Spleen (tissue), 7 donors: ENCODE data around the gene MLLT10.

Experiments used
- CTCF ChIP-seq, 11 experiments: fragments of 200-600 bp in 7 of 11; fragments of 450-650 bp in 4 of 11; sonication (generic) in 4 of 11; IDR thresholded peaks in 8 of 11; conservative IDR thresholded peaks in 3 of 11; 1 replicate in 7 of 11; 2 replicates in 4 of 11; pipeline versions ENCODE4 v1.4.0 to v1.8.0; 2016 to 2021; ENCODE audit warnings: antibody characterized with exemption in 11 of 11, inconsistent platforms in 4 of 11, mild to moderate bottlenecking in 1 of 11
- POLR2AphosphoS5 ChIP-seq, 3 donors: sonication (generic); formaldehyde crosslinking; IDR thresholded peaks; one replicate each; pipeline ENCODE4 v1.5.1; 2017; ENCODE audit warnings: antibody characterized with exemption in 3 of 3
- donor health status: DM: no; HTN: no; CAD: no; lungs with moderate emphysema.
- donor health status: DM: no; HTN: no; CAD: no.
- donor health status: DM: no; HTN: no; CAD: no.

DNA sequence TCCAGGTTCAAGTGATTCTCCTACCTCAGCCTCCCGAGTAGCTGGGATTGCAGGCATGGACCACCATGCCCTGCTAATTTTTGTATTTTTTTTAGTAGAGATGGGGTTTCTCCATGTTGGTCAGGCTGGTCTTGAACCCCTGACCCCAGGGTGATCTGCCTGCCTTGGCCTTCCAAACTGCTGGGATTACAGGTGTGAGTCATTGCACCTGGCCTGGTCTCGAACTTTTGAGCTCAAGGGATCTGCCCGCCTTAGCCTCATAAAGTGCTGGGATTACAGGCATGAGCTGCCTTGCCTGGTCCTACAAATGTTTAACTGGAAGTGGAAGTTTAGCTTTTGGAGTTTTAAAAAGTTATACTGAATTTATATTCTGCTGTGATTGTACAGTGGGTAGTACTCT is 2.8 kb downstream of the MLLT10 start:
- TF ChIP-seq CTCF (IDR thresholded peaks at IDR 0.05 in 8 of 11, conservative IDR thresholded peaks at IDR 0.05 in 3 of 11) (no peak), POLR2AphosphoS5 (IDR thresholded peaks at IDR 0.05) (no peak)
